Mammary epithelial cell (primary cell): ENCODE results near the gene DCAF11.

Experiments
- CTCF ChIP-seq, 2 donors: IDR thresholded peaks in 1 of 2; conservative IDR thresholded peaks in 1 of 2; 2 replicates each; pipeline ENCODE4 v1.5.1; 2011 to 2012; ENCODE audit warnings: inconsistent platforms in 2 of 2, low read length in 2 of 2, mild to moderate bottlenecking in 2 of 2, control low read depth in 1 of 2, low read depth in 1 of 2; ENCODE audit not compliant: insufficient read depth in 1 of 2; ENCODE audit errors: extremely low read depth in 1 of 2
- EZH2 ChIP-seq: IDR thresholded peaks from 2 replicates; pipeline ENCODE4 v1.6.1; 2012; ENCODE audit warnings: low read length, inconsistent platforms, borderline replicate concordance

- TF ChIP-seq EZH2 (no peak), CTCF (conservative IDR thresholded peaks at IDR 0.05 in 1 of 2, IDR thresholded peaks at IDR 0.05 in 1 of 2; ENCODE audit: extremely low read depth in 1 of 2, insufficient read depth in 1 of 2, low read depth in 1 of 2, low read length in 2 of 2) (no peak)
These were observed 6.6 kb downstream of the DCAF11 start for GRCh38 chr14:24121210-24121609.
